ENCODE results near the gene KCNB1. TPM values are rescaled to one million over a fixed set of nuclear protein-coding genes. Genes with fewer than 3 reads are reported as not detected.

KCNB1 gene
- total RNA-seq, 1 donor from 2014 or later = not detected

- no peak for FAIRE-seq
- no peak for TF ChIP-seq CTCF (IDR thresholded peaks at IDR 0.05; ENCODE audit: insufficient read depth, low read length, severe bottlenecking)
Observed at GRCh38 chr20:49392745-49393144, 89.7 kb downstream of the KCNB1 start.

DNA sequence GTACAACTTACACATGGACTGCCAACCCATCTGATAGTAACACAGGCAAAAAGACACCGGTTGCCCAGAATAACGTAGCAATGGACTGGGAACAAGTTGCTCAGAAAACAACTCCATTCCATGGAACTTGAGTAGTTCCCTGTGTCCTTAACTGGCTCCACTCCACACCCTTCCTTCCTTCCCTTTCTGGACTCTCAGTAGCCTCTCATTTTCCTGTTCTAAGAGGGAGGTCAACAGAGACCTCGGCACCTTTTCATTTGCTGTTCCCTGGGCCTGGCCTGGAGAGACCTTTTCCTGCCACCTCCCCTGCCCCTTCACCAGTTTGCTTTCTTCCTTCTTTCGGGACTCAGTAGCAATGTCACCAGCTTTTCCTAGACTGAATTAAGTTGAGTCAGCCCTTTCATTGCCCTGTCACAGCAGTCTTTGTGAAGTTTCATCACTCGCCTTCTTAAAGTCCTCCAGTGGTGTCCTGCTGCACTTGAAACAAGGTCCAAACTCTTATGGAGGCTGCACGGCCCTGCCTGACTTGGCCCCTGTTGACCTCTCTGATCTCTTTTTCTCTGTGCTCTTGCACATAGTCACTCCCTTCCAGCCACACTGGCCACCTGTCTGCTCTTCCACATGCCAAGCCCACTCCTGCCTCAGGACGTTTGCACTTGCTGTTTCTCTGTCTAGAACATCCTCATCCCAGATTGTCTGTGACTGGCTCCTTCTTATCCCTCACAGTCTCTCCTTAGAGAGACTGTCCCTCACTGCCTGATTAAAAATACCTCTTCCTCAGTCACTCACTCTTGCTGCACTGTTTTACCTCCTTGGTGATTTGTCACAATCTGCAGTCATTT is 90.8 kb downstream of the KCNB1 start:
- FAIRE-seq (no peak), DNase-seq (ENCODE audit: low read depth) (no peak)
- Histone ChIP-seq H3K27me3 (ENCODE audit: control insufficient read depth, insufficient read depth, low read length) (no peaks in the 10 kb centered on the region), H3K4me3 (ENCODE audit: low read depth, low read length) (no peak overlapping the region), H3K36me3 (ENCODE audit: control insufficient read depth, insufficient read depth, low read length) (no peaks in the 10 kb centered on the region)
- TF ChIP-seq CTCF (IDR thresholded peaks at IDR 0.05; ENCODE audit: insufficient read depth, low read length, severe bottlenecking) = no peak

More at GRCh38 chr20:49392745-49393144, 89.7 kb downstream of the KCNB1 start:
- Histone ChIP-seq H3K4me3 (ENCODE audit: low read depth, low read length) (no peak overlapping the region), H3K27me3 (ENCODE audit: control insufficient read depth, insufficient read depth, low read length) (no peaks in the 10 kb centered on the region), H3K36me3 (ENCODE audit: control insufficient read depth, insufficient read depth, low read length) (no peaks in the 10 kb centered on the region)
- DNase-seq (ENCODE audit: low read depth) = no peak

- Histone ChIP-seq H3K4me3 (ENCODE audit: low read depth, low read length) (no peak overlapping the region), H3K36me3 (ENCODE audit: control insufficient read depth, insufficient read depth, low read length) (no peaks in the 10 kb centered on the region), H3K27me3 (ENCODE audit: control insufficient read depth, insufficient read depth, low read length) (no peaks in the 10 kb centered on the region)
- no peak for TF ChIP-seq CTCF (IDR thresholded peaks at IDR 0.05; ENCODE audit: insufficient read depth, low read length, severe bottlenecking)
- FAIRE-seq (no peak), DNase-seq (ENCODE audit: low read depth) (no peak)
Observed at GRCh38 chr20:49389854-49390253, 92.6 kb downstream of the KCNB1 start.

GRCh38 chr20:49388744-49389143 is 93.7 kb downstream of the KCNB1 start:
- H3K27me3 ChIP-seq (ENCODE audit: control insufficient read depth, insufficient read depth, low read length) = no peaks in the 10 kb centered on the region
- no peak for FAIRE-seq
- no peak for TF ChIP-seq CTCF (IDR thresholded peaks at IDR 0.05; ENCODE audit: insufficient read depth, low read length, severe bottlenecking)
- H3K36me3 ChIP-seq (ENCODE audit: control insufficient read depth, insufficient read depth, low read length) = no peaks in the 10 kb centered on the region
- no peak overlapping the region for H3K4me3 ChIP-seq (ENCODE audit: low read depth, low read length)
- DNase-seq (ENCODE audit: low read depth) = no peak

DNA sequence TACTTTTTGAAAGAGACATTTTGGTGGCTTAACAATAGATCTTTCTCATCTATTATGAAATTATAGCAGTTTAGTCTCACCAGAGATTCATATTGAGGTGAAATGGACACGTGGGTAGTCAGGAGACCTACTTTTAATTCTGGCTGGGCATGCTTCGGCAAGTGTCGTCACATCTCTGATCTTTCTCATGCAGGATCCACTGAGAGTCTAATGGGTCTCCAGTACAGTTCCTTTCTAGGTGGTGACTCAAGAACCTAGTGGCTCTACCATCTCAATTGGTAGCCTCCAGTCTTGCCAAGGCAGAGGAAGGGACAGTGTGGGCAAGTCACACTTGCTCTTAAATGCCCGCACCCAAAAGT is 94.9 kb downstream of the KCNB1 start:
- no peak for TF ChIP-seq CTCF (IDR thresholded peaks at IDR 0.05; ENCODE audit: insufficient read depth, low read length, severe bottlenecking)
- H3K4me3 ChIP-seq (ENCODE audit: low read depth, low read length) = no peak overlapping the region
- no peak for FAIRE-seq
- no peak for DNase-seq (ENCODE audit: low read depth)
- H3K27me3 ChIP-seq (ENCODE audit: control insufficient read depth, insufficient read depth, low read length) = no peaks in the 10 kb centered on the region
- H3K36me3 ChIP-seq (ENCODE audit: control insufficient read depth, insufficient read depth, low read length) = no peaks in the 10 kb centered on the region

Data from bronchial epithelial cell (primary cell).